Activated CD8-positive, alpha-beta memory T cell treated with anti-CD3 and anti-CD28 coated beads, Interleukin-2, amount 10 ng/mL, durations not matched to agents 7 days and 5 days (primary cell): ENCODE measurements around the gene DOK5. TPM values are rescaled to one million over a fixed set of nuclear protein-coding genes. Genes with fewer than 3 reads are reported as not detected.

Source experiments
- ATAC-seq: fragments of 150-1000 bp; cut with Tn5 transposase; one replicate; pipeline ENCODE4 v1.10.0; 2021; ENCODE audit warnings: moderate library complexity
- CTCF ChIA-PET: fragments of 350-600 bp; sonication (Branson Sonifier 250); formaldehyde crosslinking; loops from one replicate; lab custom pipeline; 2021; ENCODE audit warnings: antibody characterized with exemption; lab: Charles Lee
- DNase-seq: peaks from one replicate; pipeline ENCODE4 v3.0.0-alpha.2; 2020
- H3K27ac Mint-ChIP-seq: one replicate; pipeline ENCODE4 v1.8.0; 2021; ENCODE audit warnings: mild to moderate bottlenecking, mixed read lengths
- H3K27me3 Mint-ChIP-seq: one replicate; pipeline ENCODE4 v1.8.0; 2021; ENCODE audit warnings: mixed read lengths
- H3K36me3 Mint-ChIP-seq: one replicate; pipeline ENCODE4 v1.8.0; 2021; ENCODE audit warnings: mild to moderate bottlenecking, mixed read lengths
- H3K4me1 Mint-ChIP-seq: one replicate; pipeline ENCODE4 v1.8.0; 2021; ENCODE audit warnings: mixed read lengths
- H3K4me3 Mint-ChIP-seq: one replicate; pipeline ENCODE4 v1.8.0; 2021; ENCODE audit warnings: mild to moderate bottlenecking, moderate library complexity, mixed read lengths
- H3K9me3 Mint-ChIP-seq: one replicate; pipeline ENCODE4 v1.8.0; 2022; ENCODE audit warnings: low read depth, mixed read lengths
- total RNA-seq, 2 experiments: library from RNA; stranded (reverse); gene quantifications; one replicate each; pipeline ENCODE4 v1.2.3, GENCODE V29; 2021

Gene DOK5
- total RNA-seq, 2 experiments from 2014 or later, result 4.4 TPM; not detected in 1

- peaks cover 2% of the 10 kb centered on the region for H3K27me3 Mint-ChIP-seq
- ATAC-seq (no peak), DNase-seq (no peak)
- H3K9me3 Mint-ChIP-seq, result no peaks in the 10 kb centered on the region
- H3K36me3 Mint-ChIP-seq, result peaks cover 2% of the 10 kb centered on the region
- H3K27ac Mint-ChIP-seq, result no peak overlapping the region
- H3K4me3 Mint-ChIP-seq, result no peak overlapping the region
- no peaks in the 10 kb centered on the region for H3K4me1 Mint-ChIP-seq
- CTCF ChIA-PET, result no interaction called here
Observed at GRCh38 chr20:54535746-54536145, 60.4 kb downstream of the DOK5 start.

- Mint-ChIP-seq H3K9me3 (no peaks in the 10 kb centered on the region), H3K36me3 (peaks cover 2% of the 10 kb centered on the region), H3K4me1 (no peaks in the 10 kb centered on the region), H3K27ac (no peak overlapping the region), H3K27me3 (peaks cover 2% of the 10 kb centered on the region), H3K4me3 (no peak overlapping the region)
- DNase-seq (no peak), ATAC-seq (no peak)
- CTCF ChIA-PET, result no interaction called here
Observed at GRCh38 chr20:54539521-54540046, 64.2 kb downstream of the DOK5 start.

- CTCF ChIA-PET, result no interaction called here
- H3K4me3 Mint-ChIP-seq, result no peak overlapping the region
- ATAC-seq (no peak), DNase-seq (no peak)
- no peak overlapping the region for H3K27ac Mint-ChIP-seq
- no peaks in the 10 kb centered on the region for H3K4me1 Mint-ChIP-seq
- H3K36me3 Mint-ChIP-seq, result no peaks in the 10 kb centered on the region
- no peaks in the 10 kb centered on the region for H3K27me3 Mint-ChIP-seq
- H3K9me3 Mint-ChIP-seq, result no peaks in the 10 kb centered on the region
Observed at GRCh38 chr20:54543369-54543768, 68.0 kb downstream of the DOK5 start.

GRCh38 chr20:54545676-54546358, 70.4 kb downstream of the DOK5 start:
- CTCF ChIA-PET, result no interaction called here
- Mint-ChIP-seq H3K9me3 (no peaks in the 10 kb centered on the region), H3K27me3 (no peaks in the 10 kb centered on the region), H3K36me3 (no peaks in the 10 kb centered on the region), H3K4me1 (no peaks in the 10 kb centered on the region), H3K4me3 (no peak overlapping the region), H3K27ac (no peak overlapping the region)
- no peak for ATAC-seq
- no peak for DNase-seq

- H3K36me3 Mint-ChIP-seq, result no peaks in the 10 kb centered on the region
- H3K27ac Mint-ChIP-seq, result no peak overlapping the region
- ATAC-seq (no peak), DNase-seq (no peak)
- H3K27me3 Mint-ChIP-seq, result no peaks in the 10 kb centered on the region
- no peak overlapping the region for H3K4me3 Mint-ChIP-seq
- CTCF ChIA-PET, result no interaction called here
- no peaks in the 10 kb centered on the region for H3K4me1 Mint-ChIP-seq
- H3K9me3 Mint-ChIP-seq, result no peaks in the 10 kb centered on the region
Observed at GRCh38 chr20:54548849-54549248, 73.5 kb downstream of the DOK5 start.

- H3K9me3 Mint-ChIP-seq, result no peaks in the 10 kb centered on the region
- no peak overlapping the region for H3K27ac Mint-ChIP-seq
- no peak for DNase-seq
- ATAC-seq, result no peak
- CTCF ChIA-PET, result no interaction called here
- H3K4me3 Mint-ChIP-seq, result no peak overlapping the region
- no peaks in the 10 kb centered on the region for H3K27me3 Mint-ChIP-seq
- H3K4me1 Mint-ChIP-seq, result no peaks in the 10 kb centered on the region
- H3K36me3 Mint-ChIP-seq, result no peaks in the 10 kb centered on the region
Observed at GRCh38 chr20:54549658-54550326, 74.4 kb downstream of the DOK5 start.

GRCh38 chr20:54550776-54551396, 75.5 kb downstream of the DOK5 start:
- Mint-ChIP-seq H3K9me3 (no peaks in the 10 kb centered on the region), H3K27me3 (no peaks in the 10 kb centered on the region), H3K4me1 (no peaks in the 10 kb centered on the region), H3K36me3 (no peaks in the 10 kb centered on the region), H3K4me3 (no peak overlapping the region), H3K27ac (no peak overlapping the region)
- no peak for DNase-seq
- no peak for ATAC-seq
- CTCF ChIA-PET, result no interaction called here

GRCh38 chr20:54554006-54554405, 78.6 kb downstream of the DOK5 start:
- no peak overlapping the region for H3K27ac Mint-ChIP-seq
- CTCF ChIA-PET, result no interaction called here
- no peak for DNase-seq
- H3K9me3 Mint-ChIP-seq, result no peaks in the 10 kb centered on the region
- H3K4me1 Mint-ChIP-seq, result no peaks in the 10 kb centered on the region
- no peaks in the 10 kb centered on the region for H3K27me3 Mint-ChIP-seq
- H3K4me3 Mint-ChIP-seq, result no peak overlapping the region
- H3K36me3 Mint-ChIP-seq, result no peaks in the 10 kb centered on the region
- ATAC-seq, result no peak

GRCh38 chr20:54555150-54555549, 79.8 kb downstream of the DOK5 start:
- ATAC-seq (no peak), DNase-seq (no peak)
- no peaks in the 10 kb centered on the region for H3K4me1 Mint-ChIP-seq
- no peaks in the 10 kb centered on the region for H3K9me3 Mint-ChIP-seq
- no peaks in the 10 kb centered on the region for H3K36me3 Mint-ChIP-seq
- H3K27ac Mint-ChIP-seq, result no peak overlapping the region
- no peak overlapping the region for H3K4me3 Mint-ChIP-seq
- no peaks in the 10 kb centered on the region for H3K27me3 Mint-ChIP-seq
- CTCF ChIA-PET, result no interaction called here

GRCh38 chr20:54556406-54556805, 81.0 kb downstream of the DOK5 start:
- Mint-ChIP-seq H3K27me3 (no peaks in the 10 kb centered on the region), H3K36me3 (no peaks in the 10 kb centered on the region), H3K27ac (no peak overlapping the region), H3K4me3 (no peak overlapping the region), H3K4me1 (no peaks in the 10 kb centered on the region), H3K9me3 (no peaks in the 10 kb centered on the region)
- CTCF ChIA-PET, result no interaction called here
- no peak for ATAC-seq
- no peak for DNase-seq

- Mint-ChIP-seq H3K27ac (no peak overlapping the region), H3K4me3 (no peak overlapping the region), H3K36me3 (no peaks in the 10 kb centered on the region), H3K4me1 (no peaks in the 10 kb centered on the region), H3K27me3 (no peaks in the 10 kb centered on the region), H3K9me3 (no peaks in the 10 kb centered on the region)
- CTCF ChIA-PET, result no interaction called here
- ATAC-seq (no peak), DNase-seq (no peak)
Observed at GRCh38 chr20:54557806-54558590, 82.6 kb downstream of the DOK5 start.

GRCh38 chr20:54559890-54560289, 84.5 kb downstream of the DOK5 start:
- Mint-ChIP-seq H3K36me3 (no peaks in the 10 kb centered on the region), H3K4me3 (no peak overlapping the region), H3K27me3 (no peaks in the 10 kb centered on the region), H3K4me1 (no peaks in the 10 kb centered on the region), H3K9me3 (no peaks in the 10 kb centered on the region), H3K27ac (no peak overlapping the region)
- no peak for DNase-seq
- no peak for ATAC-seq
- CTCF ChIA-PET, result no interaction called here

GRCh38 chr20:54560357-54560756, 85.0 kb downstream of the DOK5 start:
- H3K27ac Mint-ChIP-seq, result no peak overlapping the region

More at GRCh38 chr20:54560357-54560756, 85.0 kb downstream of the DOK5 start:
- DNase-seq, result no peak
- Mint-ChIP-seq H3K4me3 (no peak overlapping the region), H3K4me1 (no peaks in the 10 kb centered on the region), H3K27me3 (no peaks in the 10 kb centered on the region), H3K9me3 (no peaks in the 10 kb centered on the region), H3K36me3 (no peaks in the 10 kb centered on the region)
- CTCF ChIA-PET, result no interaction called here
- ATAC-seq, result no peak
